GM23248 (cell line): ENCODE data around the gene CLRN1.

Experiments used
- EZH2 ChIP-seq: fragments of 200-600 bp; sonication (generic); IDR thresholded peaks from 2 replicates; pipeline ENCODE4 v1.6.1; 2018; ENCODE audit warnings: antibody characterized with exemption, mild to moderate bottlenecking; ENCODE audit not compliant: insufficient read depth, poor library complexity, severe bottlenecking
- EZH2phosphoT487 ChIP-seq: fragments of 200-600 bp; sonication (generic); IDR thresholded peaks from 2 replicates; pipeline ENCODE4 v1.6.1; 2018; ENCODE audit warnings: antibody characterized with exemption, moderate library complexity, mild to moderate bottlenecking, low read depth; ENCODE audit not compliant: insufficient read depth

DNA sequence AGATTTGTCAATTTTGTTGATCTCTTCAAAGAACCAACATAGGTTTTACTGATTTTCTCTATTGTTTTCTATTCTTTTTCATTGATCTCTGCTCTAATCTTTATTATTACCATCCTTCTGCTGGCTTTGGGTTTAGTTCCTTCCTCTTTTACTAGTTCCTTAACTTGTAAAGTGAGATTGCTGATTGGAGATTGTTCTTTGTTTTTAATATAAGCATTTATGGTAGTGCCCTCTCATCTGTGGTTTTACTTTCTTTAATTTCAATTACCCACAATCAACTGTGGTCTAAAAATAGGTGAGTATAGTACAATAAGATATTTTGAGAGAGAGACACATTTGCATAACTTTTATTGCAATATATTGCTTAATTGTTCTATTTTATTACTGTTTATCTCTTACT lies 13.2 kb upstream of the CLRN1 start:
- TF ChIP-seq EZH2 = no peak
- TF ChIP-seq EZH2phosphoT487 = no peak
